Measurements from ENCODE around the gene SESN3.

Gene SESN3

DNA sequence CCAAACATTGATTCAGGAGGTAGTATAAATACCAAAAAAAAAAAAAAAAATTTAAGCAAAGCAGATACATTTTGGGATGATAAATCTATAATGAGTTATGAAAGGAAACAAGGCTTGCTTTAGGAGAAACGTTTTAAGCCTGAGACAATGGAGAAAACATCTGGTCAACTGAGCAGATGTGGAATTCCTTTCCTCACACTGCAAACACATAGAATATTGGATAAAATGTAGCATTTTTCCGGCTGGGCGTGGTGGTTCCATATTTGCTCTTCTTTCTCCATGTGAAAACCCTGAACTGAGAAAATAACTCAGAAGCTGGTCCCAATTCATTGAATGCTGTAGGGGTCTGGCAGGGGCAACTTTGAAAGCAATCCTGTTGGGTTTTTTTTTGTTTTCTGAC is 107.4 kb downstream of the SESN3 start:
- DNase-seq (ENCODE audit: low read depth in 2 of 2, low spot score in 1 of 2), result no peak

DNA sequence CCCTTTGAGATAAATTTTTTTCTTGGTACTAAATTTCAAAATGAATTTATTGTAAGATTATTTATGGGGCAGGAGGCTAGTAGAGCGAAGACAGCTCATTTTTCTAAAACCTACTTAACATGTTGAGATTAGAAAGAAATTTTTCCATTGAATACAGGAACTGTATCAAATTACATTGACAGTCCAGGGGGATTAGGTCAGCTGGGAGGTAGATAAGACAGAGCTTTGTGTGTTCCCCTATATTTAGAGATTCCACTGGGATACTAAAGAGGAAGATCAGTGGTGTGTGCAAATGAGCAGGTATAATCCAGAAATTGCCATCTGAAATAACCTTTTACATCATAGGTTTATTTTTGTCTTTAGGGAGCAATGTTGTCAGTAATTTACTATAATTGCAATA is 109.3 kb downstream of the SESN3 start:
- no peak for DNase-seq (ENCODE audit: low read depth in 2 of 2, low spot score in 1 of 2)

- no peak for DNase-seq (ENCODE audit: low read depth in 2 of 2, low spot score in 1 of 2)
Observed at GRCh38 chr11:95119361-95120060, 111.5 kb downstream of the SESN3 start.

- DNase-seq (ENCODE audit: low read depth in 2 of 2, low spot score in 1 of 2), result no peak
Observed at GRCh38 chr11:95115597-95115996, 115.4 kb downstream of the SESN3 start.

Data from stimulated activated CD8-positive, alpha-beta memory T cell treated with anti-CD3 and anti-CD28 coated beads, Interleukin-4, amount 100 ng/mL, for 4 hours (primary cell).